Loucy (cell line): ENCODE data around the gene ATP13A1.

Experiments used
- H2AFZ ChIP-seq: fragments of 200-600 bp; sonication (generic); 2 replicates; pipeline ENCODE4 v1.6.0; 2016; ENCODE audit warnings: antibody characterized with exemption, mild to moderate bottlenecking, low read length, moderate library complexity
- H3F3A ChIP-seq: fragments of 200-600 bp; 2 replicates; pipeline ENCODE4 v1.6.0; 2016; ENCODE audit warnings: antibody characterized with exemption, low read depth, mild to moderate bottlenecking
- H3K27me3 ChIP-seq: fragments of 200-600 bp; sonication (generic); 2 replicates; pipeline ENCODE4 v1.6.1; 2014; ENCODE audit warnings: low read length, mild to moderate bottlenecking; ENCODE audit not compliant: insufficient read depth, poor library complexity, severe bottlenecking
- H3K36me3 ChIP-seq: fragments of 200-600 bp; sonication (generic); 2 replicates; pipeline ENCODE4 v1.6.1; 2016; ENCODE audit warnings: low read length; ENCODE audit not compliant: insufficient read depth
- H3K4me1 ChIP-seq: fragments of 200-600 bp; sonication (generic); 2 replicates; pipeline ENCODE4 v1.5.1; 2014; ENCODE audit warnings: low read length, mild to moderate bottlenecking; ENCODE audit not compliant: insufficient read depth, poor library complexity, severe bottlenecking
- H3K4me2 ChIP-seq: fragments of 200-600 bp; sonication (generic); 2 replicates; pipeline ENCODE4 v1.6.0; 2014; ENCODE audit warnings: antibody characterized with exemption, low read length, low read depth, mild to moderate bottlenecking; ENCODE audit not compliant: poor library complexity, severe bottlenecking
- H3K4me3 ChIP-seq: fragments of 200-600 bp; sonication (generic); 2 replicates; pipeline ENCODE4 v1.5.1; 2014; ENCODE audit warnings: low read length, mild to moderate bottlenecking, mixed read lengths; ENCODE audit not compliant: poor library complexity, severe bottlenecking
- H3K79me2 ChIP-seq: fragments of 200-600 bp; sonication (generic); 2 replicates; pipeline ENCODE4 v1.6.1; 2014; ENCODE audit warnings: low read length; ENCODE audit not compliant: insufficient read depth
- H3K9ac ChIP-seq: fragments of 200-600 bp; sonication (generic); 2 replicates; pipeline ENCODE4 v1.6.0; 2014; ENCODE audit warnings: mild to moderate bottlenecking, low read depth, low read length, moderate library complexity; ENCODE audit not compliant: poor library complexity, severe bottlenecking
- H3K9me2 ChIP-seq: fragments of 200-600 bp; sonication (generic); replicated peaks from 2 replicates; pipeline ENCODE4 v1.6.1; 2016; ENCODE audit warnings: low read depth, low read length, mixed read lengths
- H3K9me3 ChIP-seq: fragments of 200-600 bp; sonication (generic); 2 replicates; pipeline ENCODE4 v1.6.1; 2014; ENCODE audit warnings: mild to moderate bottlenecking, antibody characterized with exemption, low read length, low read depth; ENCODE audit not compliant: insufficient read depth
- H4K20me1 ChIP-seq: fragments of 200-600 bp; sonication (generic); 2 replicates; pipeline ENCODE4 v1.6.0; 2014; ENCODE audit warnings: antibody characterized with exemption, low read length, mild to moderate bottlenecking; ENCODE audit not compliant: insufficient read depth, poor library complexity, severe bottlenecking
- CTCF ChIP-seq: fragments of 200-600 bp; sonication (generic); conservative IDR thresholded peaks from 2 replicates; pipeline ENCODE4 v1.5.1; 2014; ENCODE audit warnings: mild to moderate bottlenecking, antibody characterized with exemption, low read length
- EZH2phosphoT487 ChIP-seq: fragments of 200-600 bp; IDR thresholded peaks from 2 replicates; pipeline ENCODE4 v1.6.1; 2018; ENCODE audit warnings: antibody characterized with exemption, mild to moderate bottlenecking, moderate library complexity, borderline replicate concordance

Gene ATP13A1

GRCh38 chr19:19636573-19637185, 26.8 kb downstream of the ATP13A1 start:
- Histone ChIP-seq H2AFZ (no peak overlapping the region), H3K4me2 (no peak overlapping the region), H3K9ac (no peak overlapping the region), H4K20me1 (no peaks in the 10 kb centered on the region), H3K36me3 (peaks cover 17% of the 10 kb centered on the region; the same call in 1 of the 2 replicates), H3K79me2 (no peaks in the 10 kb centered on the region), H3K9me3 (no peaks in the 10 kb centered on the region), H3K4me1 (no peaks in the 10 kb centered on the region), H3K4me3 (no peak overlapping the region), H3K9me2 (no peaks in the 10 kb centered on the region), H3F3A (no peaks in the 10 kb centered on the region), H3K27me3 (no peaks in the 10 kb centered on the region)
- no peak for TF ChIP-seq CTCF
- TF ChIP-seq EZH2phosphoT487: no peak

- TF ChIP-seq EZH2phosphoT487 (no peak), CTCF (no peak)
- Histone ChIP-seq H3K4me3 (no peak overlapping the region), H3K9me3 (no peaks in the 10 kb centered on the region), H3K79me2 (no peaks in the 10 kb centered on the region), H3K9ac (no peak overlapping the region), H3K36me3 (peaks cover 17% of the 10 kb centered on the region; the same call in 1 of the 2 replicates), H3K27me3 (no peaks in the 10 kb centered on the region), H3K9me2 (no peaks in the 10 kb centered on the region), H3K4me1 (no peaks in the 10 kb centered on the region), H2AFZ (no peak overlapping the region), H4K20me1 (no peaks in the 10 kb centered on the region), H3K4me2 (no peak overlapping the region), H3F3A (no peaks in the 10 kb centered on the region)
Measured at GRCh38 chr19:19635313-19635702, 28.2 kb downstream of the ATP13A1 start.

GRCh38 chr19:19634516-19635312, 28.8 kb downstream of the ATP13A1 start:
- H2AFZ ChIP-seq: no peak overlapping the region
- peaks cover 17% of the 10 kb centered on the region; the same call in 1 of the 2 replicates for H3K36me3 ChIP-seq
- no peaks in the 10 kb centered on the region for H3K79me2 ChIP-seq
- no peak for TF ChIP-seq CTCF
- no peak for TF ChIP-seq EZH2phosphoT487
- H3K4me1 ChIP-seq: no peaks in the 10 kb centered on the region
- no peak overlapping the region for H3K4me2 ChIP-seq
- no peaks in the 10 kb centered on the region for H3K9me3 ChIP-seq
- no peaks in the 10 kb centered on the region for H4K20me1 ChIP-seq
- H3K9me2 ChIP-seq: no peaks in the 10 kb centered on the region
- no peak overlapping the region for H3K4me3 ChIP-seq
- H3K27me3 ChIP-seq: no peaks in the 10 kb centered on the region
- H3F3A ChIP-seq: no peaks in the 10 kb centered on the region
- no peak overlapping the region for H3K9ac ChIP-seq
